Thyroid gland (tissue), 4 donors: ENCODE measurements around the gene GAGE12G.
"Not testable (repeated sequence)": the region's sequence is repeated elsewhere in the genome, so short reads cannot be mapped to it uniquely, and the experiment has no call there.

ENCODE experiments used
- CTCF ChIP-seq, 6 experiments: fragments of 200-600 bp in 3 of 6; fragments of 450-650 bp in 3 of 6; sonication (generic) in 3 of 6; IDR thresholded peaks; one replicate each; pipeline ENCODE4 v1.5.1; 2016 to 2019; ENCODE audit warnings: antibody characterized with exemption in 6 of 6, mild to moderate bottlenecking in 2 of 6, inconsistent platforms in 1 of 6, moderate library complexity in 1 of 6
- POLR2A ChIP-seq, 2 donors: fragments of 450-650 bp; IDR thresholded peaks; one replicate each; pipeline ENCODE4 v1.6.1; 2017; ENCODE audit warnings: antibody characterized with exemption in 2 of 2, mild to moderate bottlenecking in 2 of 2, moderate library complexity in 1 of 2

GRCh38 chrX:49568728-49569127 is 1.5 kb upstream of the GAGE12G start:
- TF ChIP-seq CTCF, POLR2A (IDR thresholded peaks at IDR 0.05): not testable (repeated sequence)
